Measurements from ENCODE around the gene ANG. TPM values are rescaled to one million over a fixed set of nuclear protein-coding genes. Genes with fewer than 3 reads are reported as not detected.

Gene ANG
- total RNA-seq, 1 donor from 2014 or later = 3.3 TPM

DNA sequence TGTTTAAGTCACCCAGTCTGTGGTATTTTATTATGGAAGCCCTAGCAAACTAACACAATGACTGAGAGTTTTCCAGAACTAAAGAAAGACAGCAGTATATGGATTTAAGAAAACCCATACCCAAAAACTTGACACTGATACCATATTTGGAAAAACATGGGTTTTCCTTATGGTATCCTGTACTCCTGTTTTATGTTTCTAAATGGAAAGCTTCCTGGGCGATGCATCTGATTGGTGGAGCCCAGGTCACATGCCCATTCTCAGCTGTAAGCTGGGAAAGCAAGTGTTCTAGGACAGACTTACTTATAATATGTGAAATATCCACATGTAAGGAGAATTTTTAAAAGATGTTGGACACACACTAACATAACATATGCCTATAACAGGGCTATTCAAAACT is 8.7 kb upstream of the ANG start:
- no peaks in the 10 kb centered on the region for H3K9me3 Mint-ChIP-seq
- H3K36me3 Mint-ChIP-seq (ENCODE audit: low read depth) = no peaks in the 10 kb centered on the region
- no peak overlapping the region for H3K27ac Mint-ChIP-seq (ENCODE audit: unreplicated experiment)
- H3K4me3 Mint-ChIP-seq = no peak overlapping the region
- TF ChIP-seq, protein P1, sequence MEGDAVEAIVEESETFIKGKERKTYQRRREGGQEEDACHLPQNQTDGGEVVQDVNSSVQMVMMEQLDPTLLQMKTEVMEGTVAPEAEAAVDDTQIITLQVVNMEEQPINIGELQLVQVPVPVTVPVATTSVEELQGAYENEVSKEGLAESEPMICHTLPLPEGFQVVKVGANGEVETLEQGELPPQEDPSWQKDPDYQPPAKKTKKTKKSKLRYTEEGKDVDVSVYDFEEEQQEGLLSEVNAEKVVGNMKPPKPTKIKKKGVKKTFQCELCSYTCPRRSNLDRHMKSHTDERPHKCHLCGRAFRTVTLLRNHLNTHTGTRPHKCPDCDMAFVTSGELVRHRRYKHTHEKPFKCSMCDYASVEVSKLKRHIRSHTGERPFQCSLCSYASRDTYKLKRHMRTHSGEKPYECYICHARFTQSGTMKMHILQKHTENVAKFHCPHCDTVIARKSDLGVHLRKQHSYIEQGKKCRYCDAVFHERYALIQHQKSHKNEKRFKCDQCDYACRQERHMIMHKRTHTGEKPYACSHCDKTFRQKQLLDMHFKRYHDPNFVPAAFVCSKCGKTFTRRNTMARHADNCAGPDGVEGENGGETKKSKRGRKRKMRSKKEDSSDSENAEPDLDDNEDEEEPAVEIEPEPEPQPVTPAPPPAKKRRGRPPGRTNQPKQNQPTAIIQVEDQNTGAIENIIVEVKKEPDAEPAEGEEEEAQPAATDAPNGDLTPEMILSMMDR (conservative IDR thresholded peaks at IDR 0.05) = no peak
- peaks cover 36% of the 10 kb centered on the region for H3K27me3 Mint-ChIP-seq (ENCODE audit: low read depth)
- no peak for DNase-seq (ENCODE audit: low read depth, low spot score)
- H3K4me1 Mint-ChIP-seq = peaks cover 3% of the 10 kb centered on the region

DNA sequence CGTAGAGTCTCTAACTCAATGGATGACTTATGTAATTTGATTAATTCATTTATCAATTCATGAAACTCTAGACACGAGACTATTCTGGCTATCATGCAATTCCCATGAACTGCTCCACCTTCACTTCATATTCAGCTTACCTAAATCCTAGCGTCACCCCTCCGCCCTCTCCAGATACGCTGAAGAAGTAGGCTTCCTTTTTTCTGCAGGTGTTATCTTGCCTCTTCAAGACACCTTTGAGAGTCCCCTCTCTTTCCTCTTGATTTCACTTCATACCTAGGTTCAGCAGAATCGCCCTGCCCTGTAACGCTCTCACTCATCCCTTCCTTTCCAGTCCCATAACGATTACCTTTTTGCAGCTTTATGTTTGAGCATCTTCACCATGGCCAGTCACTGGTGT is 8.2 kb upstream of the ANG start:
- H3K36me3 Mint-ChIP-seq (ENCODE audit: low read depth) = no peaks in the 10 kb centered on the region
- DNase-seq (ENCODE audit: low read depth, low spot score) = no peak
- peaks cover 8% of the 10 kb centered on the region for H3K4me1 Mint-ChIP-seq
- TF ChIP-seq, protein P1 (conservative IDR thresholded peaks at IDR 0.05) = no peak
- no peak overlapping the region for H3K4me3 Mint-ChIP-seq
- H3K27me3 Mint-ChIP-seq (ENCODE audit: low read depth) = peaks cover 39% of the 10 kb centered on the region
- H3K9me3 Mint-ChIP-seq = no peaks in the 10 kb centered on the region
- H3K27ac Mint-ChIP-seq (ENCODE audit: unreplicated experiment) = no peak overlapping the region

DNA sequence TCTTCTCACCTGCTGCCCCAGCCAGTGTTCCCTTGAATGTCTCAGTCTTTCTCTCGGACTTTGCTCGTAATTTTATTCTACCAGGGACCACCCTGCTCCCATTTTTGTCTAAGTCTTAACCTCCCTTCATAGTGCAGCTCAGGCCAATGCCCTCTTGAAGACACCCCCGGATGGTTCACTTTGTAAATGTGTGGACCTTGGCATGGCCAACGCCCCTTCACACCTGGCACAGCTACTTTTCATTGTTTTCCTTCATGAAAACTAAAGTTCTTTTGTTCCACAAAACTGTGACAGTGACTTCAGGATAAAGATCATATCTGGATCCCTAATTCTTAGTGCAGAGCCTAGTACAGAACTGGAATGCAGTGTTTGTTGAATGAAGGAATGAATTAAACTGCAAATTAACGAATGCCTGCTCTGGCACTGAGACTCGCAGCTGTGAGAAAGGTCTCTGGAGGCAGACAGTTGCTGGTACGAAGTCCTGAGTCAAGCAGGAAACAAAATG is 7.7 kb upstream of the ANG start:
- H3K27me3 Mint-ChIP-seq (ENCODE audit: low read depth) = peaks cover 33% of the 10 kb centered on the region
- no peaks in the 10 kb centered on the region for H3K36me3 Mint-ChIP-seq (ENCODE audit: low read depth)
- peaks cover 8% of the 10 kb centered on the region for H3K4me1 Mint-ChIP-seq
- no peaks in the 10 kb centered on the region for H3K9me3 Mint-ChIP-seq
- TF ChIP-seq, protein P1 (conservative IDR thresholded peaks at IDR 0.05) = no peak
- no peak overlapping the region for H3K4me3 Mint-ChIP-seq
- H3K27ac Mint-ChIP-seq (ENCODE audit: unreplicated experiment) = no peak overlapping the region
- no peak for DNase-seq (ENCODE audit: low read depth, low spot score)

DNA sequence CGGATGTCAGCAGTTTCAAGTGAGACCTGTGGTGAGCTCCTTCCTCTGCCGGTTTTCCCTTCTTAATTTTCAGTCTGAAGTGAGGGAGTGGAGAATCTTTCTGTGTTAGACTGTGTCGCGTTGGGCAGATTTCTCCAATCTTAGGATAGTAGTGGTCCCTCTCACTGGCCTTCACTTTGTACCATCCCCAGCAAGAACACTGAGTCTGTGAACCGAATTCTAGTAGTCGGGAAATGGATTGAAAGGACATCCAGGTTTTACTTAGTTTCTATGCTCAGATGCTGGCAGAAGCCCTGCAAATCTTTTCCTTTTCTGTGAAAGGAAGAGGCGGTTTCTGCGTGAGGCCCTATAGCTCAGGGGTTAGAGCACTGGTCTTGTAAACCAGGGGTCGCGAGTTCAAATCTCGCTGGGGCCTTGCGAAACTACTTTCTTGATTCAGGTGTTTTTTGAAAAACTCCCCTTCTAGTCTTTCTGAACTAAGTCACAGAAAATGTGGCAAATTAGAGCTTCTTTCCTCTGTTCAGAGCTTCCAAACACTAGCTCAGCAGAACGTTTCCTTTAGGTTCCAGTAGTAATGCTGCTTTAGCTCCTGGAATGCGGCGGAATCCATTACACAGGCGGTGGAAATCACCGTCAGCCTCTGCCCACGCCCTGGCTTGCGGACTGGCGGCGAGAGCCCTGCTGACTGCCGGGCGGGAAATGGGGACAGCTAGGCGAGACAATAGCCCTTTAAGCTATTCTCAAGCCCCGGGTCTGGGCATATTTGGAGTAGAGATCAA is 7.0 kb upstream of the ANG start:
- H3K4me1 Mint-ChIP-seq = peaks cover 8% of the 10 kb centered on the region
- H3K27ac Mint-ChIP-seq (ENCODE audit: unreplicated experiment) = no peak overlapping the region
- H3K9me3 Mint-ChIP-seq = no peaks in the 10 kb centered on the region
- TF ChIP-seq, protein P1 (conservative IDR thresholded peaks at IDR 0.05) = no peak
- H3K36me3 Mint-ChIP-seq (ENCODE audit: low read depth) = no peaks in the 10 kb centered on the region
- peaks cover 27% of the 10 kb centered on the region for H3K27me3 Mint-ChIP-seq (ENCODE audit: low read depth)
- no peak overlapping the region for H3K4me3 Mint-ChIP-seq
- peak; percentile 87 for DNase-seq (ENCODE audit: low read depth, low spot score)

DNA sequence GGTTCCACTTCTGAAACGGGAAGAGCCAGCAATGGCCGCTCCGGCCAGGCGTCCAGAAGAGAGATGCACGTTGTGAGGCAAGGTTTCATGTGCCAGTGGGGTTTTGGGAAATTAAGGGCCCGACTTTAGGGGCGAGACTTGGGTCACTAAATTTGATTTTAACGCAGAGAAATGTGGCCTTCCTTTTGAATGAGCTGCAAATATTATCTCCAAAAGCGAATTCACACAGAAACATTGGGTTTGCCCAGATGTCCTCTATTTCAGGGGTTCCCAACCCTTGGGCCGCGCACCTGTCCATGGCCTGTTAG is 6.5 kb upstream of the ANG start:
- H3K36me3 Mint-ChIP-seq (ENCODE audit: low read depth) = no peaks in the 10 kb centered on the region
- TF ChIP-seq, protein P1 (conservative IDR thresholded peaks at IDR 0.05) = no peak
- DNase-seq (ENCODE audit: low read depth, low spot score) = no peak
- H3K27ac Mint-ChIP-seq (ENCODE audit: unreplicated experiment) = no peak overlapping the region
- no peak overlapping the region for H3K4me3 Mint-ChIP-seq
- no peaks in the 10 kb centered on the region for H3K9me3 Mint-ChIP-seq
- peaks cover 22% of the 10 kb centered on the region for H3K27me3 Mint-ChIP-seq (ENCODE audit: low read depth)
- H3K4me1 Mint-ChIP-seq = peaks cover 8% of the 10 kb centered on the region
